Measurements from ENCODE around the gene ATG9B. TPM values are rescaled to one million over a fixed set of nuclear protein-coding genes. Genes with fewer than 3 reads are reported as not detected.

The ATG9B gene
- total and polyA plus RNA-seq, 9 of the 15 experiments (the other 6 are each of a cell fraction or from before 2014, with no cell fraction given), result 0.29 to 8.0 (median 2.1) TPM

DNA sequence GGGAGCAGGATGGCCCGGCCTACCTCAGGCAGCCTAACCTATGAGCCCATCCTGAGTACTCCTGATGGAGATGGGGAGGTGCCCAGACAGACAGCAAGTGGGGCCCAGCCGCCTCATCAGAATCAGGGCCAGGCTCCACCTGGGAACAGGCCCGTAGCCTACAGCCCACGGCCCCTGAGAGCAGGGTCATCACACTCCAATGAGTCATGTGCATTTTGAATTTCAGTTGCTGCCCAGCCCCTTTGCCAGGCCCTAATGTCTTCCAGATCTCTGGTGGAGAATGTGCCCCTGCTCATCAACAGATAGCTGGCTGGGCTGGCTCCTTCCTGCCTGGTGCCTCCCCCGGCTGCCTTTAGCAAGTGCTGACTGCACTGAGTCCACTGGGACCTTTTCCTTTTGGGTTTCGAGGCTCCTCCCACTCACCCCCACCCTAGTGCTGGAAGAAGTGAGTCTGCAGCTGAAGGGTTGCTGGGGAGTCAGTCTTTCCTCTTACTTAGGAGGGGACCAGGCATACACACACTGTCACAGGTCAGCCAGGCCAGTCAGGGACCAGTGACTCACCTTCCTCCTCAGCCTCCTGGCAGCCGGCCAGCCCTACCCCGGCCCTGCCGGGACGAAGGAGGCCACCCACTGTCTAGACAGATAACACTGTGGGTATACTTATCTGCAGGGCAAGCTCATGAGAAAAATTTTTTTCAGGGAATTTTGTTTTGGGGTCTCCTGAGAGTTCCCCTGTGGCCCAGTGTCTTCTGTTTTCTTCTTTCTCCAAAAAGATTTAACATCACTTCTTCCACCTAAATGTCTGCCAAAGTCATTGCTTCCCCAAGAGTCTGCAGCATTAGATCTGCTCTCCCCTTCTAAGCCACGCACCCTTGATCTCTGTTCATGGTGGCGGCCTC, 14.9 kb upstream of the ATG9B start (continued):
- TF ChIP-seq MTA3 (IDR thresholded peaks at IDR 0.05; ENCODE audit: borderline replicate concordance), result peak; percentile 95
- peak; percentile 56; the same call in 1 of the 2 replicates for TF ChIP-seq POLR2A (conservative IDR thresholded peaks at IDR 0.05)
- 0 out of 2 replicates have a peak, but pooled peaks have one; percentile 40 for TF ChIP-seq ZNF668 (CRISPR knock-in tag; IDR thresholded peaks at IDR 0.05)
- no peak for TF ChIP-seq PRMT5 (CRISPR knock-in tag; IDR thresholded peaks at IDR 0.05)
- TF ChIP-seq KDM1A (IDR thresholded peaks at IDR 0.05), result peak; percentile 78 to 89; a peak in 3 of 4 replicates
- TF ChIP-seq, protein P1, sequence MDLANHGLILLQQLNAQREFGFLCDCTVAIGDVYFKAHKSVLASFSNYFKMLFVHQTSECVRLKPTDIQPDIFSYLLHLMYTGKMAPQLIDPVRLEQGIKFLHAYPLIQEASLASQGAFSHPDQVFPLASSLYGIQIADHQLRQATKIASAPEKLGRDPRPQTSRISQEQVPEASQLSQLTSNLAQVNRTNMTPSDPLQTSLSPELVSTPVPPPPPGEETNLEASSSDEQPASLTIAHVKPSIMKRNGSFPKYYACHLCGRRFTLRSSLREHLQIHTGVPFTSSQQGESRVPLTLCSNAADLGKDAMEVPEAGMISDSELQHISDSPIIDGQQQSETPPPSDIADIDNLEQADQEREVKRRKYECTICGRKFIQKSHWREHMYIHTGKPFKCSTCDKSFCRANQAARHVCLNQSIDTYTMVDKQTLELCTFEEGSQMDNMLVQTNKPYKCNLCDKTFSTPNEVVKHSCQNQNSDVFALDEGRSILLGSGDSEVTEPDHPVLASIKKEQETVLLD (IDR thresholded peaks at IDR 0.05), result peak; percentile 81
- TF ChIP-seq NR4A1 (CRISPR knock-in tag; IDR thresholded peaks at IDR 0.05), result no peak; the same call in 1 of the 2 replicates
- TF ChIP-seq NR4A1 (tag; IDR thresholded peaks at IDR 0.05), result 0 out of 2 replicates have a peak, but pooled peaks have one; percentile 38
- TF ChIP-seq HNRNPL (IDR thresholded peaks at IDR 0.05; ENCODE audit: low read depth, low read length), result peak; percentile 77; the same call in 1 of the 2 replicates
- 0 out of 2 replicates have a peak, but pooled peaks have one; percentile 3 for TF ChIP-seq ZNF143 (CRISPR knock-in tag; IDR thresholded peaks at IDR 0.05)
- 0 out of 2 replicates have a peak, but pooled peaks have one; percentile 20 for TF ChIP-seq HCFC1 (IDR thresholded peaks at IDR 0.05; ENCODE audit: low read depth, low read length)
- peak; percentile 3 for TF ChIP-seq MAFG (tag; conservative IDR thresholded peaks at IDR 0.05)
- TF ChIP-seq LEF1 (IDR thresholded peaks at IDR 0.05), result peak; percentile 84
